HG02678 (cell line): Measurements from ENCODE around the gene CXCL3.
"Not testable (repeated sequence)": the region's sequence is repeated elsewhere in the genome, so short reads cannot be mapped to it uniquely, and the experiment has no call there.

Source experiments
- ATAC-seq: cut with Tn5 transposase; IDR thresholded peaks from one replicate; pipeline ENCODE4 v1.9.1; 2021; ENCODE audit warnings: mild to moderate bottlenecking, moderate library complexity; ENCODE audit not compliant: unreplicated experiment

The CXCL3 gene

DNA sequence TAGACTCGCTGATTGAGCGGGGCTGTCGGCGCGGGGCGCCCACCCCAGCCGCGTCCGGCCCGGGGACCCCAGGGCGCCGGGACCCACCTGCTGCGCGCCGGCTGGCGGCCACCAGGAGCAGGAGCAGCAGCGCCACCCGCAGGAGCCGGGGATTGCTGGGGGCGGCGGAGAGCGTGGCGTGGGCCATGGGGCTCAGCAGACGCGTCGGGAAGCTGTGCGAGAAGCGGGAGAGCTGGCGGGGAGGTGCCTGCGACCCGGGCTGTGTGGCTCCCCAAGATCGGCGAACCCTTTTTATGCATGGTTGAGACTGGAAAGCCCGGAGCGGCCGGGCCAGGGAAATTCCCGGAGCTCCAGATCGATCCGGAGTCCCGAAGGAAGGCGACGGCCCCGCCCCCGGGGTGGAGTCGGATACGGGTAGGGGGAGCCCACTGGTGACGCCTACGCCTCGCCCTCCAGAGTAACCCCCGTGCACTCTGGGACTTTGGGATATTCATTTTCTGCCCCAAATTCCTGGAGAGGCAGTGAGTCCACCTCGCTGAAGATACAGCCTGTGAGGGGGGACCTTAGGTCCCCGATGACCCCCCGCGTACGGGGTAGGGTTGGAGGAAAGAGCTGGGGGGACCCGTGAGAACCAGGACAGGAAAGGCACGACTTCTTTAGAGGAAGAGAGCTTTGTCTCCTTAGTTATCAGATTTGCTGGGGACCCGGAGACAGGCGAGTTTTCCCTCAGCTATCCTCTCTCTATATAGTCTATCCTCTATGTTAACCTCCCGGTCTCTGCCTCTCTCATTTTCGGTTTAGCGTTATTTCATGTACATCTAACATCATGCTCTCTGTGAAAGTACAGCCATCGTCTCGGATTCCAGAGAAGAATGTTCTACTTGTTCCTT lies at the start of gene CXCL3:
CXCL3 (minus strand) TSS at position 265 of the 890 bp plus-strand sequence; CDS start at position 187, 78 bp downstream.
- peak; percentile 63 for ATAC-seq

DNA sequence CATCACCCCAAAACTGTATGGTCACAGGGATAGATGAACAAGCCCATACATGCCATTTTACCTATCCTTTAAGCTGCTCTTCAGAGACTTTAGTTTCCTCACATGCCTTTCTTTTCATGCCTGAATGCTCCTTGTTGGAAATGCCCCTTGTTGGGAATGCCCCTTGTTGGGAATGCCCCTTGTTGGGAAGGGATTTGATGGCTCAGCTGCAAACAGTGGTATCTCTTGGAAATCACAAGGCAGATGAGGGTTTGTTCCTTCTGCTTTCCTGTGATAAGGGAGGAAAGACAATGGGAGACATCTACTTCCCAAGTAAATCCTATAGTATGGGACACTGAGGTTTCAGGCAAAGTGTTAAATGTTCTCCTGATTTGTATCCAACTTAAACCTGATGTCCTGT lies 49.0 kb upstream of the CXCL3 start:
- ATAC-seq: no peak

DNA sequence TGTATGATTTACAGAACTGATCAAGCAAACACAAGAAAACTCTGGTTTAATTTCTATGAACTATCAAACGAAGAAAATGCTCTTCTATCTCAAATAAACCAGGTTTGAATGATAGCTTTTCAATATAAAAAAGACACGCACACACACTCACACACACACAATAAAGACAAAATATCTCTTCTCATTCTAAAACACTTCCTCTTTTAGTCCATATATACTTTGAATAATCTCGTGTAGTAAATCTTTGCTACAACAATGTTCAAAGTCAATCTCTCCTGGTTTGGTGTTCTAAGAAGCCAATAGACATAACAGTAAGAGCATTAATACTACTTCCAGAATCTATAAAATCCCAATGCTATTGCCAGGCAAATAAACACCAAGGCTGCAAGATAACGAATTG lies 47.2 kb upstream of the CXCL3 start:
- ATAC-seq: no peak

DNA sequence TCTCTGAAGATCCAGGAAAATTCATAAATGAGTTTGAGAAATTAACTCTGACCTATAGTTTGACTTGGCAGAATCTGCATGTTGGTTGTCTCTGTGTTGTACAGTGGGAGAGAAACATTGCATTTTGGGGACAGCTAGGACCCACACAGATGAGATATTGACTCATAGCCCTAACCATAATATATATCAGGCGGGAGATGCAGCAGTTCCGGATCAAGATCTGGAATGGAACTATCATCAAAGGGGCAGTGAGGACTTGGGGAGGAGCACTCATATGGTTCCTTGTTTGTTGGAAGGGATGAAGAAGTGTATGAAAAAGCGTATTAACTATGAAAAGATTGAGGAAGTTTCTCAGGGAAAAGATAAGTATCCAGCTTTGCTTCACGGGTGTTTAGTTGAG lies 46.5 kb upstream of the CXCL3 start:
- no peak for ATAC-seq

GRCh38 chr4:74083546-74083945 lies 45.1 kb upstream of the CXCL3 start:
- ATAC-seq: no peak

DNA sequence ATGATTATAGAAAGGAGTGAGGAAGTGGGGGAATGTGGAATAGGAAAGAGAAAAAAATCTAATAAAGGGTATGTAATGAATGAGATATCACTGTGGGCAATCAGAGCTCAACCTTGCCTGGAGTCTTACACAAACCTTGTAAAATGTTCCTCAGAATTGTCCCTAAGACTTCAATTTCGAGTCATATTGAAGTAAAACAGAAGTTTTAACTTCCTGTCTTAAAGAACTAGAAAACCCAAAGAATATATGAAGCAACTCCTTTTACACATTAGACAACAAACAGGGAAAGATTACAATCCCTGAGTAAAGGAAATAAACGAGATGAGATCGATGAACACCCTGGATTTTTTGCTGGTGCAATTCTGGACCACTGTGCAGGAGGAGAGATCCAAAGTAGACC lies 42.5 kb upstream of the CXCL3 start:
- no peak for ATAC-seq

- not testable (repeated sequence) for ATAC-seq
Observed at GRCh38 chr4:74080351-74080750, 41.9 kb upstream of the CXCL3 start.

- ATAC-seq: not testable (repeated sequence)
Observed at GRCh38 chr4:74079024-74079423, 40.5 kb upstream of the CXCL3 start.

DNA sequence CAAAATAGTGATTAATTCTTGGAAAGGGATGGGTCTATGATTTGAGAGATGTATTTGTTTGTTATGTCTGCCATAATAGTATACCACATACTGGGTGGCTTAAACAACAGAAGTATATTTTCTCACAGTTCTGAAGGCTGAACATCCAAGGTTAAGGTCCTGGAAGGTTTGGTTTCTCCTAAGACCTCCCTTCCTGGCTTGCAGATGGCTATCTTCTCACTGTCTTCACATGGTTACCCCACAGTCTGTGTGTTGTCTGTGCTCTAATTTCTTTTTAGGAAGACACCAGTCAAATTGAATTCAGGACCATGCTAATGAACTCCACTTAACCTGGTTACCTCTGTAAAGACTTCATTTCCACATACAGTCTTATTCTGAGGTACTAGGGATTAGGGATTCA lies 34.9 kb upstream of the CXCL3 start:
- no peak for ATAC-seq

- ATAC-seq: no peak
Observed at GRCh38 chr4:74072739-74073138, 34.2 kb upstream of the CXCL3 start.

DNA sequence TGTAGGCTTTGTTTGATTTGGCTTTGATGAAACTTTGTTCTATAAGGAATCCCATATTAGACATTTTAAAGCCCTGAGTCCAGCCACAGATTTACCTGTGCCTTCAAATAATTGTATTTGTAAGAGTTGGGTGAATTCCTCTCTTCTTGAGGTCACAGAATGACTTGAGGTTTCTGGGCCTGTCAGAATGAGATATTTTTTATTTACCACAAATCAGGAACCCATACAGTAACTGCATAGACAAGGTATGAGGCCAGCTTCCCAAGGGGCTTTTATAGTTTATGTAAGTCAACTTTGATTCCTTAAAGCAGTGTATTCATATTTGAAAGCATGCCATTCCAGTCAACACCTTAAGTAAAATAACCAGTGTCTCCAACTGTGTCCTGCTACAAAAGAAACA lies 29.1 kb upstream of the CXCL3 start:
- ATAC-seq: no peak

DNA sequence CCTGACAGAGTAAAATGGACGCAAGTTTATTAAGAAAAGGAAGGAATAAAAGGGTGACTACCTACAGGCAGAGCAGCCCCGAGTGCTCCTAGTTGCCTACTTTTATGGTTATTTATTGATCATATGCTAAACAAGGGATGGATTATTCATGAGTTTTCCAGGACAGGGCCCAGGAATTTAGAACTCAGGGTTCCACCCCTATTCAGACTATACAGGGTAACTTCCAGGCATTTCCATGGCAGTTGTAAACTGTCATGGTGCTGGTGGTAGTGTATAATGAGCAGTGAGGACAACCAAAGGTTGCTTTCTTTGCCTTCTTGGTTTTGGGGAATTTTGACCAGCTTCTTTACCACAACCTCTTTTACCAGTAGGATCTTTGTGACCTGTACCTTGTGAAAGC lies 27.7 kb upstream of the CXCL3 start:
- ATAC-seq: no peak

GRCh38 chr4:74065115-74065642 lies 26.7 kb upstream of the CXCL3 start:
- ATAC-seq: no peak

DNA sequence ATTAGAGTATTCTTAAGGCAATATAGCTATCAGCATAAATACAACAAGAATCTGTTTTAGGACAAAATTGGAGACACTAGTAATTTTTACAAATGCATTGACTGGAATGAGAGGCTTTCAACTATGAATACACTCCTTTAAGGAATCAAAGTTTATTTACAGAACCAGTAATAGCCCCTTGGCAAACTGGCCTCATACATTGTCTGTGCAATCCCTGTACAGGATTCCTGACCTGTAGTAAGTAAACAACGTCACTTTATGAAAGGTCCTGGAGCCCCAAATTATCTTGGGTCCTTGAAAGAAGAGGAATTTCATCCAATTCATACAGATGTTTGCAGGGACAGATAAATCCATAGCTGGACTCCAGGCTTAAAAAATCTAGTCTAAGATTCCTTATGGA lies 25.4 kb upstream of the CXCL3 start:
- ATAC-seq: no peak

DNA sequence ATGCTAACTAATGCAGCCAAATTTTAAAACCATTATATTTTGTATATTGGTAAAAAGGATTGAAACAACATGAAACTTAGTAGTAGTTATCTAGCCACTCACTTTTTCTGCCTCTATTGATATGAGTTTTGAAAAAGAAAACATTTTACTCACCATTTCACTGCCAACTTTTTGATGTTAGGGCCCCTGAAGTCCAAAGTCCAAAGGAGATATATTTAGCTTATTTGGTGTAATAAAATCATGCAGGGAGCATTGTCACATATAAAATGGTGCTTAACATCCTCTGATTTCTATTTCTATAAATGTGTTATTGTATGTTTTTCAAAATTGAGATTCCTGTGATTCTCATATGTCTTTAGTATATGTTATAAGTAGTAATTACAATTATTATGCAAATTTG lies 24.5 kb upstream of the CXCL3 start:
- ATAC-seq: no peak

- no peak for ATAC-seq
Observed at GRCh38 chr4:74061430-74061829, 22.9 kb upstream of the CXCL3 start.

GRCh38 chr4:74059161-74059829 lies 20.8 kb upstream of the CXCL3 start:
- ATAC-seq: no peak

GRCh38 chr4:74058048-74058651 lies 19.7 kb upstream of the CXCL3 start:
- ATAC-seq: no peak

DNA sequence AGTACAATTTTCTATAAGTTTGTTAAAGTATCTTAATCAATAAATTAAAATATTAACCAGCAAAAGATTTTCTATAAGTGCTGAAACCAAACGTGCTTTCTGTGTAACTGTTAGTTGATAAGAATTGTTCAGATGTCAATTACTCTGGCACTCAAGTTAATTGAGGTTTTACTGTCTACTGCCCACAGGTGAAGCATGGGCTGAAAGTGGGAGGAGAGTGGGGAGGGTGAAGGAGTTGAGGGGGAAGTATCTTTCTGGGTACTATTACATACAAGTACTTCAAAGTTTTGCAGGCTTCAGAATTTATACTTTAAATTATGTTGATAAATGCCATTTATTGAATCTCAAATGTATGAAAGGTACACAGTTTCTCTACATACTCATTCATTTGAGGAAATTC lies 19.1 kb upstream of the CXCL3 start:
- ATAC-seq: no peak

DNA sequence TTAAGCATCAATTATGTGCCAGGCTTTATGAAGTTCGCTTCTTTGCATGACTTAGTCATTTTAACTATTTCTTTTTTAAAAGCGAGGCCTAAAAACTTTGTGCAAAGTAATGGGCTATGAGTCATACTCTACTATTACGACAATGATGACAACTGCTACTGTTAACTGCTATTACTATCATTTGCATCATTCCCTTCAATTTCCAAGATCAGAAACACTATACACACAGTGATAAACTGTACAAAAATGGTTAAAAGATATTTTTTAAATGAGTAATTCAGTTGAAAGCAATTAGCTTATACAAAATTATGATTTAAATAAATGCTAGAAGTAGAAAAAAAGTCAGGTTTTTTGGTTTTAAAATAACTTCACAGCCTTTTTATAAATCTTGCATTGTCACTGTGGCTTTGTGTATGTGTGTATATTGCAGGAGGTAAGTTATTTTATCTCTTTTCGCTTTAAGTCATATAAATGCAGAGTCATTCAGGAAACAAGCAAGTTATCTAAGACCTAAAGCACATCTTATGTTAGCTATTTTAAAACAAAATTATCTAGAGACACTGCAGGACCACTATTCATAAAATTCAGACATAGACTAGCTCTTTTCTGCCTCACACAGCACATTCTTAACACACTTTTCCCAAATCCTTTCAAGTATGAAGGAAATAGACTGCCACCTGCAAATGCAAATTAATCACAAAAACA lies 18.5 kb upstream of the CXCL3 start:
- ATAC-seq: no peak
